Superior temporal gyrus (tissue), 1 donor: ENCODE measurements around the gene KCNN2.
"Not testable (repeated sequence)": the region's sequence is repeated elsewhere in the genome, so short reads cannot be mapped to it uniquely, and the experiment has no call there.

Experiments
- DNase-seq: peaks from one replicate; pipeline ENCODE4 v3.0.0-alpha.2; 2016; ENCODE audit errors: extremely low spot score

Gene KCNN2

DNA sequence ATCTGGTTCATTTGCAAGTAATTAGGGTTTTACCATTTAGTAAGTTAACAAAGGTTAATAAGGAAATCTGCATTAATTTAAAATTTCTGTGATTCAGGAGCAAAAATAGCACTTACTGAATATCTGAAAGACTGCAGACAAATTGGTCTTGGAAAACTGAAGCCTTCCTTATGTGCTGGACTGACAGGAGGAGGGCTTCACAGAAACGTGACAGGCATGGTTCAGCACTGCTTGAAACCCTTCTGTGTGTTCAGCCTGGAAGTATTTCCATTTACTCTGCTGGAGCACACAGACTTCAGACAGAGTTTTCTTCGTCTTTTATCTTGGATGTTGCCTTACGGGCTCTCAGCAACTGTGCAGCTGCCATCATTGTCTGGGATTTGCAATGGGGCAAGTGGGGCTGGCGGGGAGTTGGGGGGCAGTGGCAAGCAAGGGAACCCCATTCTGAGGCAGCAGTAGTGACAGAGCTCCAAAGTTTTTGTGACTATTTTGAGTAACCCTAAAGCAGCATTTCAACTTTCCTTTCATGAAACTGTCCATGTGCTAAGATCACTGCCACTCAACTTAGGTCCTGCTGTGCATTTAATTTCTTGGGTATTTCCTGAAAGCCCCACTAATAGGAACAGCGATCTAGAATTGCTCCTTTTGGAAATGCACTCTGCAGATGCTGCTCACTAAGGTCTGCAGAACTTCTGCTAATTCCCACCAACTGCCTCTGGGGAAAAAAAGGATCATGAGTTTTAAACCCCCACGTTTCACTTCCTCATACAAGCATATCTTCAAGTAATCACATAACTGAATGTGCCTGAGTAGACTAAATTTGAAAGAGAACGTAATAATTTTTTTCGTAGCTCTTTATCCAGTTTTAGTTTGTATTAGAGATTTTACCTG, 56.6 kb downstream of the KCNN2 start:
- no peak for DNase-seq

DNA sequence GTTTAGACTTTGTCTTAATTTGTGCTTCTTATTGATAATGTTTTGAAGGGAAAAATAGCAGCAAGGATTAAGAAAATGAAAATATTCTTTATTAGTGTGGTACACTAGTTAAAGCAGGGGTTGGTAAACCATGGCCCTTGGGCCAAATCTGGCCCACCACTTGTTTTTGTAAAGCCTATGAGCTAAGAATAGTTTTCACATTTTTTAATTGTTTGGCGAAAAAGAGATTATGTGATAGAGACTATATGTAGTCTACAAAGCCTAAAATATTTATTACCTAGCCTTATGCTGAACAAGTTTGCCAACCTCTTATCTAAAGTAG, 57.2 kb downstream of the KCNN2 start:
- no peak for DNase-seq

DNA sequence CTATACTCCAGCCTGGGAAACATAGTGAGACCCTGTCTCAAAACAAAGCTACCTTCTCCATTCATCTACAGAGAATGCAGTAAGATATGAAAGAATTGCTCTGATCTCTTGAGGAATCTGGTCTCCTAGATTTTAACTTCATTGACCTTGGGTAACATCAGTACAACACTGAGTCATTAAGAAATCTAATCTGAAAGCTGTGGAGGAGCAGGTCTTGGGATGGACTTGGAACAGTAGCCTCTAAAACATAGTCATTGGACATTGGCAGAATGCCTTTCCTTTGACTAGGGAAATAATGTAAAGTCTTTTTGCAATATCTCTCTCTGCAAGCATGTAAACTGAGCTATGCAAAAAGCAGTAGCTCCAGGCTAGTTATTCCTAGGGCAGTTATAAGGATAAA, 58.1 kb downstream of the KCNN2 start:
- no peak for DNase-seq

DNA sequence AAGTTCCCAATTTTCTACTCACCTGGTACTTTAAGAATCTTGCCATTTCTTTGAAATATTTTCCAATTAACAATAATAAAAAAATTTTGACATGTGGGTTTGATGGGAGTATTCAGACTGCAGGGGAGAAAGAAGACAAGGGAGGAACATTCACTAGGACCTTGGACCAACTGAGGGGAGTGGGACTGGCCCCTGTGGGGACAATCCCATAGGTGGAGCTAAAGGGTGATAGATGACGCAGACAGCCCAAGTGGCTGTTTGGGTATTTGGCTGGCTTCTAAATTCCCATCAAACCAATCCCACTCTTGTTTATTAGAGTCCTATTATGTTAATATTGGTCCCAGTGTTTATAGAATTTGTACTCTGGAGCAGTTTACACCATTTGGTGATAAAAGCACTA, 65.3 kb downstream of the KCNN2 start:
- no peak for DNase-seq

DNA sequence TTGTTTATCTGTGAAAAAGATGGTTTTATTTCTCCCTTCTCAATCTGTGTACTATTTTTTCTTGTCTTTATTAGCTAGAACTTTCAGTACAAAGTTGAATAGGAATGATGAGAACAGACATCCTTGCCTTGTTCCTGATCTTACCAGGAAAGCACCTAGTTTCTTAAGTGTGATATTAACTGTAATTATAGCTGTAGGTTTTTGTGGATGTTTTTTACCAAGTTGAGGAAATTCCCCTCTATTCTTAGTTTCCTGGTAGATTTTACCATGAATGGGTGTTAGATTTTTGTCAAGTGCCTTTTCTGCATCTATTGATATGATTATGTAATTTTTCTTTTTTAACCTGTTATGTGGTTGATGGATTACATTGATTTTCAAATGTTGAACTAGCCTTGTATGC, 68.7 kb downstream of the KCNN2 start:
- no peak for DNase-seq

DNA sequence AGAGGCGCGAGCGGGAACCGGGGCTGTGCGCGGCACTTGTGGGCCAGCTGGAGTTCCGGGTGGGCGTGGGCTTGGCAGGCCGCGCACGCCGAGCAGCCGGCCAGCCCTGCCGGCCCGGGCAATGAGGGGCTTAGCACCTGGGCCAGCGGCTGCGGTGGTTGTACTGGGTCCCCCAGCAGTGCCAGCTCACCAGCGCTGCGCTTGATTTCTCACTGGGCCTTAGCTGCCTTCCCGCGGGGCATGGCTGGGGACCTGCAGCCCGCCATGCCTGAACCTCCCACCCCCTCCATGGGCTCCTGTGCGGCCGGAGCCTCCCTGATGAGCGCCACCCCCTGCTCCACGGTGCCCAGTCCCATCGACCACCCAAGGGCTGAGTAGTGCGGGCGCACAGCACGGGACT, 70.8 kb downstream of the KCNN2 start:
- not testable (repeated sequence) for DNase-seq

DNA sequence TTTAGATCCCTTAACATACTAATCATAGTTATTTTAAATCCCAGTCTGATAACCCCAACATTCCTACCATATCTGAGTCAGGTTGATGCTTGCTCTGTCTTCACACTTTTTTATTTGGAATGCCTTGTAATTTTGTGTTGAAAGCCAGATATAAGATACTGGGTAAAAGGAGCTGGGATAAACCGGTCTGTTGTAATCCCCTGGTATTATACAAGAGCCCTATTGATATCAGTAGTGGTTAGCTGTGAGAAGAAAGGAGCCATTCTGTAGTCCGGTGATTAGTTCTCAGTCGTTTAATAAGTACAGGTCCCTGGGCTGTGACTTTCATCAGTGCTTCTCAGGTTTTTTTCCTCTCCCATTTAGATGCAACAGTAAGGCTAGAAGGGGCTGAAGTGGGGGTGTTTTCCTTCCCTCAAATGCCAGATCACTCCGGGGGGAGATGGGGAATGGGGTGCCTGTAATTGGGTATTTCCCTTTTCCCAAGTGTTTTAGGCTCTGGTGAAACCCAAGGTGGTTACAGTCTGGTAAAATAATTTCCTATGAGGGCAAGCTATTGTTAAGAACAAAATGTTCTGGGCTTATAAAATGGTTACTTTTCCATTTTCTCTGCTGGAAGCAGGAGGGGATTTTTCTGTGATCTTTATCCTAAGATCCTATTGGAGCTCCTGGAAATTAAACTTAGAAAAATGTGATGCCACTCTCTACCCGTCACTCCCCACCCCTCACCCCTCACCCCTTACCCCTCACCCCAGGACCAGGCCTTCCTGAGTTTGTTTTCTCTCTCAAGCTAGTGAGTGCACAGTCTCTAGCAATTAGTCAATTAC, 72.7 kb downstream of the KCNN2 start:
- no peak for DNase-seq

DNA sequence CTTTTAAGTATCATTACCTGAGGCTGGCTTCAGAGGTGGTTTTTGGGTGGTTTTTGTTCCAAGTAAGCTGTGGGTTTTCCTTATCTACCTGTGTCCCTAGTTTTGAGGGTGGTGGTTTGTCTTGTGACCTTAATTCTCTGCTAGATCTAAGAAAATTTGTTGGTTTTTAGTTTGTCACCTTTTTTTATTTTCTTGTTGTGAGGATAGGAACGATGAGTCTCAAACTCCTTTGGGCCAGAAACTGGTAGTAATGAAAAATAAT, 73.3 kb downstream of the KCNN2 start:
- no peak for DNase-seq

DNA sequence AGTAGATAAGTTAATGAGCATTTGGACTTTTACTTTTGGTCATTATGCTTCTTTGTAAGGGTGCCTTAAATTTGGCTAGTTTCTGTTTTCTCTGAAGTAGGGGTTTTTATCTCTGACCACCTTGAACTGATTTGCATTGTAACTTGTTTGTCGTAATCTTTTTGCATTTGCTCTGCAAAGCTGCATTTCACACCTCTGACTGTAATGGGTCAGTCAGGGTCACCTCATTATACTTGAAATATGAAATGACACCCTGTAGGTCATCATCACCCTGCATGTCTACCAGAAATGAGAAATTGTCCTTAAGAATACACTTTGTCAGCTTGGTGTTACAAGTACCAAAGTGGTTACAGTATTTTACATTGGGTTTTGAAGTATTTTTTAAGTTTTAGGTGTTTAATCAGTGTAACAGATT, 74.0 kb downstream of the KCNN2 start:
- no peak for DNase-seq

DNA sequence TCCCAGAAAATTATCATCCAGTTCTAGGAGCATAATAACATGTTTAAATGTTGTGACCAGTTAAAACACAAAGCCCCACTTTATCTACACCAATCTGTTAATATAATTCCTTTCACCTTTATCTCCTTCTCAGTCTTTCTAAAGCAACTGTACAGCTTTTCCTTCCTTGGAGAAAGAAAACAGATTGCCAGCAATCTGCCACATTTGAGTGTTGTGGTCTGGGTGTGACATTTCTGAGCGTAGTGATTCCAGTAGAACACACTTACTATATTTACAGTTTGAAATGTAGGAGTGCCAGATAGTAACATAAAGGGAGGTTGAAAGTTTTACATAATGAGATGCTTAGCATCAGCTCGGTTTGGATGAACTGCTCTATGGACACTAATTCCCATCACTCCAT, 76.1 kb downstream of the KCNN2 start:
- no peak for DNase-seq

DNA sequence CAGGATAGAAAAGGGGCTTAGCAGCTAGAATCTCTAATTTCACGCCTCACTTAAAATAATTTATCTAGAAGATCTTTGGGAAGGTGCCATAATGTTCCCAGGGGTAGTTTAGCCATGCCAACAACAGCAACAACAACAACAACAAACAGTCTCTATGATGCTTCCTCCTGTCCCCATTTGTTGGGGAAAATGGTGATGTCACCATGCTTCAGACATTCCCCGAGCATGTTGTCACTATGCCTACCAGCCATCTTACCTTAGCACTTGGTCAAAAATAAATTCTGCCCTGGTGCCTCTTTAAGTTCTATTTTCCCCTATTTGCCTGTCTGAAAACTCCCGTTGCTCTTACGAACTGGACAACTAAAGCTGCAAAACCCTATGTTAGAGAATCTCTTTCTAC, 76.6 kb downstream of the KCNN2 start:
- no peak for DNase-seq

DNA sequence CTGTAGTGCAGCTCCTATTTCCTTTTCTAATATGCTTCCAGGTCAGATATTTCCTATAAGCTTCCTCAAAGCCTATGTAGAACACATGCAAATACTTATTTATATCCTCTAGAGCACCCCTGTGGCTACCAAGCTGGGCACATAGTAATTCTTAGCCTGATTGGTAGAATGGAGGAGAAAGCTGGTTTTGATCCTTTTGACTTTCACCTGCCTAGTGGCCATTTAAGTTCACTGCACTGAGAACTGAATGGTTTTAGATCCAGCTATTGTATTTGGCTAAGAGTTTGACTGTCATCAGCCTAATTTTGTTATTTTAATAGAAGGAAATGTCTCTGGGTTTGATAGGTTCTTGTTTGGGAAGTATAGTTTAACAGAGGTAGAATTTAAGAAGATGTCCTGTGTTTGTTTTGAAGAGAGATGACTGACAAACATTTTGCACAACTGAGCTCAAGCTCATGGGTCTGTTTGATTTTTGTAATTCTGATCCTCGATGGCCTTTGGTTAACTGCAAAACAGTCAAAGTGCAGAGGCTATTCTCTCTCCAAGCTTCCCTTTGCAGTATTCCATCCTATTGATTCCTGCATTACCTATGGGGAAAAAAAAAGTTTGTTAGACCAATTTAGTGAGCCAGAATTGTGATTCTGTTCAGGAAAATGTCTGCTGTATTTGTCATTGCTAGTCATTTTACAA, 85.4 kb downstream of the KCNN2 start:
- no peak for DNase-seq

DNA sequence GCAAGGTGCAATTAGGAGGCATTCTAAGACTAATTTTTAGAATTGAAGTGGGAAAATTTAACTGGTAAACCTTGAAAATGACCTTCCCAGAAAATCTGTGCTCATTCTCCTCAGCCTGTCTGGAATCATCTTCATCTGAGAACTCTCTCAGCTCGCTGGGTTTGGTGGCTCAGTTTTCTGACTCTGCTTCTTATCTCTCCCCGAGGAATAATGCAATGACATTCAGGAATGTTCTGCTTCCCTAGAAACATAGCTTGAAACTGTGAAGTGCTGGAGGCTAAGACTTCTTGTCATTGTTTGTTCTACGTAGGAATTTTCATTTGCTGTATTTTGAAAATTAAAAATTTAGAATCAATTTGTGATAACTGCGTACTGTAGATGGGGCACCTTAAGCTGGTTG, 86.6 kb downstream of the KCNN2 start:
- no peak for DNase-seq

DNA sequence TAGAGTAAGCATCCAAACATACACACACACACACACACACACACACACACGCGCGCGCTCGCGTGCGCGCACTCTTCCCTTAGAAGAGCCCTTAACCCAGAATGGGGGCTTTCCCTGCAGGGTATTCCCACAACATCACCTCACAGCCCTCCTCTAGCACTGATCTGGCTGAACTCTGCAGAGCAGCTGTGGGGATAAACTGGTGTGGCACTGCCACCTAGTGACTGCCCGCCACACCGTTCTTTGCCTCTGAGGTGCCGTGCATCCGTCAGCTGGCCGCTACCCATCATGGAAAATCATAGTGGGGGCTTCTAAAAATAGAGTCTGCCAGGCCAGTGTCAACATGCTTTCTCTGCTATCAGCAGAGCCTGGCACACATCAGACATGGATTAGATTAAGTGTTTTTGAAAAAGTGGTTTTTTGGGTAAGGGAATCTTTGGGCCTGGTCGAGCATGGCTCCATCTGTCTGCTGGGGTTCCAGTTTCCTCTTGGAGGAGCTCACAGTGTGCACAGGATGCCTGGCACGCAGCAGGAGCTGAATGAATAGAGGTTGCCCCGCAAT, 88.1 kb downstream of the KCNN2 start:
- peak; percentile 90 for DNase-seq

DNA sequence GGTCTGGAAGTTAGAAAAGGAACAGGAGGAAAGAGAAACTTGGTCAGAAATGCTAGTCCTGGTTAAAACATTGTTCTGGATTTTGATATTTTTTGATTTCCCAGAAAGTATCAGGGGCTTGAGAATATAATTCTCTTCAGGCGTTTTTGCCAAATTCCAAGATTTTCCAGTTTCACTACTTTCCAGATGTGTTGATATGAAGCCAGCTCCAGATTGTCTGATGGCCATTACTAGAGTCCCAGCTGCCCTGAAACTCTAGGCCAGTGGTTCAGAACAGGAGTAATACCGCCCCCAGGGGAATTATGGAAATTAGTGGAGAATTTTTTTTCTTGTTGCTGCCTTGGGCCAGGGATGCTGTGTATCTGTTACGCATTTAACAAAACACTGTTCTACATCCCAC, 88.6 kb downstream of the KCNN2 start:
- no peak for DNase-seq

DNA sequence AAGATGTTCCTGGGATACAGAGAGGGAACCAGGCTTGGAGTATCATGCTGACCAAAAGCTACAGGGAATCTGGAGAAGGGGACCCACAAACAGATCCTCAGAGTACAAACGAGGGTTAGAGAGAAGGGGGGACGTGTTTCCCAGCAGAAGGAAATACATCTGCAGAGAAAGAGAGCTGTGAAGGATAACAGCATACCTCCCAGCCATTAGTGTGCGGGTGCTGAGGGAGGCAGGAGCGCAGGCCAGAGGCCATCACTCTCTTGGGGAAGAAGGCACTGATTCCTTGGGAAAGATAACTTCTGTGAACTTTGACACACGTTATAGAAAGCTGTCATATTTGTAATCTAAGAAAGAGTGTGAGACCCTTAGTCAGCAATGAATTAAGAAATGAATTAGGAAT, 96.9 kb downstream of the KCNN2 start:
- no peak for DNase-seq

DNA sequence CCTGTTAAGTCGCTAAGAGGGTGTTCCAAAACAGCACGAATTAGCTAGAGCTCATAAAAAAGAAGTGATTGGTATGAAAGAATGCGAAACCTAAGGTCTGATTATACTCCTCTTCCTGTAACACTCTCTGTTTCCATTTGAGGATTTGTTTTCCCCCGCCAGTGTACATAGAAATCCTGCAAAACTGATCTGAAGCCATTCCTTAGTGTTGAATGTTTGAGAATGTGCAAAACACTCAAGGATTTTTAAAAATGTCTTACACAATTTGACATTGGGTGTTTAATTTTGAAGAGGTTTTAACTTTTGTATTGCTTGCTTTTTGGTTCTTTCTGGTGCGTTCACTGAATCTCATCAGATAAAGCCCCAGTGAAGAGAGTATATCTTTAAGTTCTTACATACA, 105.3 kb downstream of the KCNN2 start:
- DNase-seq = no peak

DNA sequence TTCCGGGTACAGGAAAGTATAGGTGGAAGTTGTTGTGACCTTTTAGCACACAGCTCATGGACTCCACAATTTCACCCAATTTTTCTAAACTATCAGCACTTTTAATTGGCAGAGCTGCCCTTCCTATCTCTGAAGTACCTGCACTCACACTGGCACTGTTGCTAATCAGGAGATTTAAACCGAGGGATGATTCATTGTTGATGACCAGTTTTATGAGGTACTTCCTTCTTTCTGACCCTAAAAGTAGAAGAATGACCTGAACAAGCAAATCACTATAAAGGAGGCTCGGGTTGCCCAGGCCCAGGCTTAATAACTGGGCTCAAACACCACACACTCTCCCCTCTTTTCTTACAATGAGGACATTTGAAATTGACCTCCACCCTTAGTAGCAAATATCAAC, 105.9 kb downstream of the KCNN2 start:
- DNase-seq = no peak

DNA sequence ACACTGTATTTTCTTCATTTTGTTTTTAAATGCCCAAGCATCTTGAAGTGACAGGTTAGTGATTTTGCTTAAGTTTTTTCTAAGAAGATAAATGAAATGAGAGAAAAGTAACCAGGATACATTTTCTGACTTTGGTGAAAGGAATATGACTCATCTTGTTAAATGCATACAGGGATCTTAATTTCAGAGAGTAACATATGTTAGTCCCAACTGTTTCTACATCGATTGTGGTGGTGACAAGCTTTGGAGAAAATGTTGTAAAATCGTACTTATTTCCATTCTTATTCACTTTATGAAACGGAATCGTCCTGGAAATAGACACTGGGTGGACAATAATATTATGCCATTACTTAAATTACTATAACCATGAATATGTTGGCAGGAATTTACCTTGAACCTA, 107.5 kb downstream of the KCNN2 start:
- peak; percentile 50 for DNase-seq

DNA sequence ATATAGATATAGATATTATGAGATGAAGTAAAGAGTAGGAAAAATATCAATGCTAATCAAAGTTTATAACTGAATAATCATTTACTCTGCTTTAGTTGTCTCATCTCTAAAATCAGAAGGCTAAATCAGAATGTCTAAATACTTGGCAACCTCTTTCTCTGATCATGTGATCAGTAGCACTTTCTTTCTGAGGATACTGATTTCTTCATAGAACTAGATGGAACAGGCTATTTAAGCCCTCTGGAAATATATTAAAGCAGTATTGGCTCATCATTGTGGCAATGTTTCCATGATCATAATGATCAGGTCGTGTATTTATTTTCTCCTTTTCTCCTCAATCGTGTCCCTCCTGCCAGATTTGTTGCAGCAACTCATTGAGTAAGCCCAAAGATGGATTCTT, 109.7 kb downstream of the KCNN2 start:
- DNase-seq = no peak

DNA sequence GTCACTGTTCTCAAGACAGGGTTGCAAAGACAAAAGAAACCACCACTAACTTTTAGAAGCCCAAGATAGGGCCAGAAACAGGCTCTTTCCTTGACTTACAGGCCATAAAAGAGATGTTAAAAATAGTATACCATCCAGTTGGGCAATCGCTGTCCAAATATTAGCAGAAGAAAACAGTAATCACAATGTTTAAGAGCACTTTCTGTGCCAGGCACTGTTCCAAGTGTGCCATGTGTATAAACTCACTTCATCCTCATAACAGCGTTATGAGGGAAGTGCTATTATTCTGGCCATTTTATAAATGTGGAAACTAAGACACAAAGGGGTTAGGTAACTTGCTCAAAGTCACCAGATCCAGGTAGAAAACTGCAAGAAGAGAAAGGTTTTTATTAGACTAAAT, 111.7 kb downstream of the KCNN2 start:
- no peak for DNase-seq

DNA sequence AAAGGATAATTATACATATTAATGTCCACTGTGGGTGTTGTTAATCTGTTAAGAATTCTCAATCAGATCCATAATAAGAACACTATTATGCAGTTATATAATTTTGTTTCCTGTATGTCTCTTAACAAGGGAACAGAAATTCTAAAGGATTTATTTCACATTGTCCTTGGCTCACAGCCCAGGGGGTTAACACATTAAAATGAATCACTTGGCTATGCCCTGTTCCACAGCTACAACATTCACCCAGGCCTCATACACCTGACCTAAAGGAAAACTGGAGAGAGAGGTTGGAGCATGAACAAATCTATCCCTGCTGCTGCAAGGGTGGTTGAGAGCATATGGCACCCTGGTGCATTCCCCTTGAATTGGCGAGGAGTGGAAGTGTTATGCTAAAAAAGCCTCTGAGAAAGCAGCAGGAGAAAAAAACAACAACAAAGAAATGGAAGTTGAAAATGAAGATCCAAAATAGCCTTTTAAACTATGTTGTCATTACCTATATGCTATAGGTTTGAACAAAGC, 116.0 kb downstream of the KCNN2 start:
- DNase-seq = no peak
